ENCODE data around the gene TNRC6C.

DNA sequence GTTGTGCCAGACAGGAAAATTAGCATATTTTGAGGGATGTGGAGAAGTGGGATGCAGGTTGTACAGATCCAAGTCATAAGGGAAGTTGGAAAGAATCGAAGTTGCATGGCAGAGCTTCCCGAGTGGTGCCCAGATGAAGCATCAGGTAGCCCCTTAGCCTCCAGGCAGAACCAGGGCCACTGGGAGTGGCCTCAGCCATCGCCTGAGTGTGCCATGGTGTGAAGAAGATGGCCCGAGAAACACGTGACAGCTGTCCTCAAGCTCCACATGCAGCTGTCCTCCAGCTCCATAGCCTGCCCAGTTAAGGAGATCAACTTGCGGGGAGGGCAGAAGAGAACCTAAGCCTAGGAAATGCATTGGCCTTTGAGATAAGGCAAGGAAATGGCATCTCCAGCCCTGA, 136.5 kb downstream of the TNRC6C start:
- TF ChIP-seq, protein P1, sequence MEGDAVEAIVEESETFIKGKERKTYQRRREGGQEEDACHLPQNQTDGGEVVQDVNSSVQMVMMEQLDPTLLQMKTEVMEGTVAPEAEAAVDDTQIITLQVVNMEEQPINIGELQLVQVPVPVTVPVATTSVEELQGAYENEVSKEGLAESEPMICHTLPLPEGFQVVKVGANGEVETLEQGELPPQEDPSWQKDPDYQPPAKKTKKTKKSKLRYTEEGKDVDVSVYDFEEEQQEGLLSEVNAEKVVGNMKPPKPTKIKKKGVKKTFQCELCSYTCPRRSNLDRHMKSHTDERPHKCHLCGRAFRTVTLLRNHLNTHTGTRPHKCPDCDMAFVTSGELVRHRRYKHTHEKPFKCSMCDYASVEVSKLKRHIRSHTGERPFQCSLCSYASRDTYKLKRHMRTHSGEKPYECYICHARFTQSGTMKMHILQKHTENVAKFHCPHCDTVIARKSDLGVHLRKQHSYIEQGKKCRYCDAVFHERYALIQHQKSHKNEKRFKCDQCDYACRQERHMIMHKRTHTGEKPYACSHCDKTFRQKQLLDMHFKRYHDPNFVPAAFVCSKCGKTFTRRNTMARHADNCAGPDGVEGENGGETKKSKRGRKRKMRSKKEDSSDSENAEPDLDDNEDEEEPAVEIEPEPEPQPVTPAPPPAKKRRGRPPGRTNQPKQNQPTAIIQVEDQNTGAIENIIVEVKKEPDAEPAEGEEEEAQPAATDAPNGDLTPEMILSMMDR (IDR thresholded peaks at IDR 0.05; ENCODE audit: insufficient read depth, low read length, poor library complexity, severe bottlenecking), result no peak
- no peak for TF ChIP-seq EZH2phosphoT487 (conservative IDR thresholded peaks at IDR 0.05; ENCODE audit: low read length)

Measured in SU-DHL-6 (cell line).